HepG2 (cell line): Measurements from ENCODE around the gene ID3. TPM values are rescaled to one million over a fixed set of nuclear protein-coding genes. Genes with fewer than 3 reads are reported as not detected.

Experiments used
- CBX5 ChIP-seq: sonication (generic); formaldehyde crosslinking; IDR thresholded peaks from 2 replicates; pipeline ENCODE4 v1.4.0; 2020; ENCODE audit warnings: missing genetic modification reagents, borderline replicate concordance
- CHCHD3 ChIP-seq: sonication (generic); formaldehyde crosslinking; IDR thresholded peaks from 2 replicates; pipeline ENCODE4 v1.8.0; 2022; ENCODE audit warnings: mild to moderate bottlenecking, missing genetic modification reagents, moderate library complexity
- DRAP1 ChIP-seq: IDR thresholded peaks from 2 replicates; pipeline ENCODE4 v1.6.1; 2016; ENCODE audit warnings: missing genetic modification reagents, missing compliant biosample characterization
- FOXK2 ChIP-seq: fragments of 450-650 bp; IDR thresholded peaks from 2 replicates; pipeline ENCODE4 v1.6.1; 2016
- FOXO1 ChIP-seq: sonication (generic); formaldehyde crosslinking; IDR thresholded peaks from 2 replicates; pipeline ENCODE4 v1.4.0; 2020; ENCODE audit warnings: missing genetic modification reagents
- GATAD1 ChIP-seq: IDR thresholded peaks from 2 replicates; pipeline ENCODE4 v1.6.1; 2016; ENCODE audit warnings: missing genetic modification reagents, missing compliant biosample characterization
- GRHL1 ChIP-seq: sonication (generic); formaldehyde crosslinking; conservative IDR thresholded peaks from 2 replicates; pipeline ENCODE4 v1.8.0; 2022; ENCODE audit warnings: missing genetic modification reagents
- HDAC1 ChIP-seq: sonication (generic); formaldehyde crosslinking; IDR thresholded peaks from 2 replicates; pipeline ENCODE4 v1.5.1; 2020; ENCODE audit warnings: mild to moderate bottlenecking, missing genetic modification reagents
- MBD4 ChIP-seq: IDR thresholded peaks from 2 replicates; pipeline ENCODE4 v1.6.1; 2012; ENCODE audit warnings: low read length, inconsistent platforms, borderline replicate concordance
- PRDM10 ChIP-seq: sonication (generic); formaldehyde crosslinking; IDR thresholded peaks from 2 replicates; pipeline ENCODE4 v1.4.0; 2020; ENCODE audit warnings: low read depth, missing genetic modification reagents
- RARA ChIP-seq: IDR thresholded peaks from 2 replicates; pipeline ENCODE4 v1.6.1; 2016; ENCODE audit warnings: missing genetic modification reagents, missing compliant biosample characterization
- TOE1 ChIP-seq: sonication (generic); formaldehyde crosslinking; IDR thresholded peaks from 2 replicates; pipeline ENCODE4 v1.4.0; 2020; ENCODE audit warnings: mild to moderate bottlenecking, missing genetic modification reagents
- TRIM22 ChIP-seq: fragments of 450-650 bp; IDR thresholded peaks from 2 replicates; pipeline ENCODE4 v1.6.1; 2017
- U2AF1 ChIP-seq: fragments of 200-400 bp; formaldehyde crosslinking; optimal IDR thresholded peaks from 2 replicates; pipeline ENCODE3; 2017; ENCODE audit warnings: mild to moderate bottlenecking, low read depth, low read length
- ZNF136 ChIP-seq: sonication (generic); formaldehyde crosslinking; IDR thresholded peaks from 2 replicates; pipeline ENCODE4 v1.8.1; 2022; ENCODE audit warnings: low read depth, mild to moderate bottlenecking, moderate library complexity, missing genetic modification reagents
- ZNF143 ChIP-seq: sonication (generic); formaldehyde crosslinking; IDR thresholded peaks from 2 replicates; pipeline ENCODE4 v1.4.0; 2020; ENCODE audit warnings: missing genetic modification reagents
- ZNF180 ChIP-seq: sonication (generic); formaldehyde crosslinking; IDR thresholded peaks from 2 replicates; pipeline ENCODE4 v1.4.0; 2020; ENCODE audit warnings: low read depth, missing genetic modification reagents, borderline replicate concordance
- ZNF317 ChIP-seq: sonication (generic); formaldehyde crosslinking; IDR thresholded peaks from 2 replicates; pipeline ENCODE4 v1.5.0; 2020; ENCODE audit warnings: mild to moderate bottlenecking, missing genetic modification reagents
- ZNF546 ChIP-seq: sonication (generic); formaldehyde crosslinking; conservative IDR thresholded peaks from 2 replicates; pipeline ENCODE4 v1.8.1; 2023; ENCODE audit warnings: mild to moderate bottlenecking, missing genetic modification reagents
- ZNF766 ChIP-seq: sonication (generic); formaldehyde crosslinking; IDR thresholded peaks from 2 replicates; pipeline ENCODE4 v1.5.0; 2020; ENCODE audit warnings: missing genetic modification reagents, borderline replicate concordance
- ZNF775 ChIP-seq: sonication (generic); formaldehyde crosslinking; IDR thresholded peaks from 2 replicates; pipeline ENCODE4 v1.4.0; 2020; ENCODE audit warnings: missing genetic modification reagents, mild to moderate bottlenecking, moderate library complexity, borderline replicate concordance
- polyA plus RNA-seq, 8 experiments: library from polyadenylated mRNA; depleted of rRNA in 3 of 8; stranded (reverse) in 7 of 8; unstranded in 1 of 8; fragments of >200 nt; fragmentation: Illumina TruSeq in 4 of 8; extraction: Trizol in 4 of 8; gene quantifications; 2 replicates each; pipeline versions ENCODE4 v1.2.1 to v1.2.3, GENCODE V29; 2011 to 2016; ENCODE audit warnings: low read depth in 4 of 8, missing spikeins in 1 of 8, mixed read lengths in 1 of 8; ENCODE audit not compliant: insufficient read depth in 1 of 8
- total RNA-seq, 5 experiments: library from RNA; depleted of rRNA; stranded (reverse); fragments of >200 nt; fragmentation: Illumina TruSeq; extraction: Trizol; gene quantifications; 2 replicates each; pipeline ENCODE4 v1.2.3, GENCODE V29; 2016; ENCODE audit warnings: low read depth in 1 of 5
- TF ChIP-seq, protein P1 (sequence below): sonication (generic); formaldehyde crosslinking; IDR thresholded peaks from 2 replicates; pipeline ENCODE4 v1.5.1; 2020; ENCODE audit warnings: missing genetic modification reagents, mild to moderate bottlenecking, borderline replicate concordance

Gene ID3
- total and polyA plus RNA-seq, 2 of the 13 experiments (the other 11 are each of a cell fraction or from before 2014, with no cell fraction given): 64.8 to 115 TPM

GRCh38 chr1:23558140-23558871 is 995 bp downstream of the ID3 start (continued):
- TF ChIP-seq TOE1 (CRISPR knock-in tag) (0 out of 2 replicates have a peak, but pooled peaks have one; percentile 12), U2AF1 (no peak), CBX5 (CRISPR knock-in tag) (peak; percentile 79; the same call in 1 of the 2 replicates), ZNF136 (CRISPR knock-in tag) (no peak), GRHL1 (CRISPR knock-in tag) (no peak), RARA (CRISPR knock-in tag) (no peak), ZNF766 (no peak; the same call in 1 of the 2 replicates), MBD4 (no peak), GATAD1 (no peak; the same call in 1 of the 2 replicates), ZNF180 (no peak), FOXK2 (no peak), ZNF546 (CRISPR knock-in tag) (no peak; the same call in 1 of the 2 replicates), HDAC1 (peak; percentile 78), FOXO1 (peak; percentile 19; the same call in 1 of the 2 replicates), CHCHD3 (CRISPR knock-in tag) (no peak), TRIM22 (no peak), ZNF775 (CRISPR knock-in tag) (no peak), PRDM10 (CRISPR knock-in tag) (peak; percentile 95), DRAP1 (peak; percentile 66), ZNF143 (CRISPR knock-in tag) (no peak), ZNF317 (CRISPR knock-in tag) (no peak)
- TF ChIP-seq, protein P1, sequence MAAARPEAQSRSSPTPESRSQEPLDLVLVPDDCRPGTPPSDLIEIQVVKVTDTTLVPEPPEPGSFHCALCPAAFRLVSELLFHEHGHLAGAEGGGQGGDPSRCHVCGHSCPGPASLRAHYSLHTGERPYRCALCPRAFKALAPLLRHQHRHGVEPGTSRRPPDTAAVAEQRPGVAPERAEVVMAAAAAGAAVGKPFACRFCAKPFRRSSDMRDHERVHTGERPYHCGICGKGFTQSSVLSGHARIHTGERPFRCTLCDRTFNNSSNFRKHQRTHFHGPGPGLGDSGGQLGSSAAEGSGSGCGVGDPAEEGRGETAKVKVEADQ: peak; percentile 40; the same call in 1 of the 2 replicates
